AG08396 (cell line): Measurements from ENCODE around the gene PGBD1.
A peak's percentile ranks its signal among the peaks of the same experiment; 100 is the strongest.
"Not testable (repeated sequence)": the region's sequence is repeated elsewhere in the genome, so short reads cannot be mapped to it uniquely, and the experiment has no call there.

ENCODE experiments used
- DNase-seq: peaks from one replicate; pipeline ENCODE4 v3.0.0; 2012; ENCODE audit warnings: low spot score, mixed read lengths

The PGBD1 gene

DNA sequence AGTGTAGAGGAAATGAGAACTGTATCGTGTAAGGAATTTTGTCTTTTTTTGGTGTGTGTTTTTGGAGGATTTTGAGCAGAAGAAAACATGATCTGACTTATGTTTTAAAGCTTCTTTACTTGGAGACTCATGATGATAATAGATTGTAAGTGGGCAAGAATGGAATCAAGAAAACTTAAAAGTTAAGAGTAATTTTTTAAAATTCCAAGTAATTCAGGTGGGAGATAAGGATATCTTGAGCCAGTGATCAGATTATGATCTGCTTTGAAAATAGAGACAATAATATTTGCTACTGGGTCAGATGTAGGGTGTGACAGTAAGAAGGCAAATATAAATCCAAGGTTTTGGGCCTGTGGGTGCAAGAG is 13.7 kb upstream of the PGBD1 start:
- no peak for DNase-seq

DNA sequence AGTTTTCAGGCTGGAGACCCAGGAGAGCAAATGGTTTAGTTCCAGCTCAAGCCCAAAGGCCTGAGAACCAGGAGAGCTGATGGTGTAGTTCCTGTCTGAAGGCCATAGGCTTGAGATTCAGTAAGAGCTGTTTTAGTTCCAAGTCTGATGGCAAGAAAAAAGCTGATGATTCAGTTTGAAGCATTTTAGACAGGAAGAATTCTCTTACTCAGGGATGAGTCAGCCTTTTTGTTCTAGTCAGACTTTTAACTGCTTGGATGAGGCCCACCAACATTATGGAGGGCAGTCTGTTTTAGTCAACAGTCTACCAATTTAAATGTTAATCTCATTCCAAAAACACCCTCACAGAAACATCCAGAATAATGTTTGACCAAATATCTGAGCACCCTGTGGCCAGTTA is 11.9 kb upstream of the PGBD1 start:
- peak; percentile 66 for DNase-seq

DNA sequence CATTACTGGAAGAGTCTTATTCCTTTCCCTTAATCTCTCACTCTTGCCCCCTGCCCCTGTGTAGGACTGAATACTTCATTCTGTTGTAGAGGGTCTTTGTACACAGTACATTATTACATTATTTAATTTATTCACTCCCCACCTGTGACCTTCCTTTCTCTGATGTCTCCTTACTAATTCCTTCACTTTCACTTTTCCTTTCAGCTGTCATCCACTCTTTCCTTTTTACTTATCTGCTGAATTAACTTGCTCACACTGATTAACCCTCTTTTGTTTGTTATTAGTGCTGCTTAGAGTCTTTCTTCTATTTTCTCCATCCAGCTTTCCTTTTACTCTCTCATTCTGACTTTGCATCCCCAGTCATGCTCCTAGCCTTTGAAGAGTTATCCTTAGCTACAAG is 6.5 kb upstream of the PGBD1 start:
- no peak for DNase-seq

DNA sequence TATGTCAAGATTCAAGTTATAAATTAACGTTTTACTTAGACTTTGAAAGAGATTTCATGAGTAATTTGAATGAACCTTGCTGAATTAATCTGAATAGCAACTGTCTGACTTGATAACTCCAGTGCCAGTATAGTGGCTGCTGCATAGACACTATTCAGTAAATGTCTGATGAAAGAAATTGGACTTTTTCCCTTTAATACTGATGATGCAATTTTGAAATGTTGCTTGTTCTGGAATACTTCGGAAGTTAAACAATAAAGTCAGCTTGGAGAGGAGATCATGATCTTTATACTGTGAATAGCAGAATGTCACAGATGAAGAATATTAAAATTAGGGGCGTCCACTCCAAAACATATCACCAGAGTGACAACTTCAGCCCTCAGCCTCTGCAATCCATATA is 3.6 kb upstream of the PGBD1 start:
- DNase-seq: no peak

DNA sequence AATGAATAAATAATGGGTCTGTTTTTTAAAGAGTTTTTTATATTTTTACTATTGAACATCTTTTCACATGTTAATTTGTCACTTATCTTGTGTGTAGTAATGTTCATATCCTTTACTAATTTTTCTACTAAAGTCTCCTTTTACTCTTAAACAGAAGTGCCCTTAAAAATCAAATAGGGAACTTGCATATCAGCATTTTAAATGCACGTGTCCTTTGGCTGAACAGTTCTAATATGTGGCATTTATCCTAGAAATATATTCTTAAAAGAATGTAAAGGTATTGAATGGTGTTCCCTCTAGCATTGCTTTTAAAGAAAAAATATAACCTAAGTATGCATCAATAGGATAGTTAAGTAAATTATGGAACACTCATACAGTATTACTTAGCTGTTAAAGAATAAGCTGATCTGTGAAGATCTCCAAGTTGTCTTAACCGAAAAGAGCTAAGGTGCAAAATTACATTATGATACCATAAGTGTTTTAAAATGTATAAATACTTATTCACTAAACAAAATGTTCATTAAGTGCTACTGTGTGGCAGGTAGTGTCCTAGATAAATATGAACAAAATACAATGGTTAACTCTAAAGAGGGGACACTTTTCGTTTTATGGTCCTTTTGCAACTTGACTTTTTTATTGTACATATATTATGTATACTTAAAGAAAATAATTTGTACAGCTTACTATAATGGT is 631 bp upstream of the PGBD1 start:
- no peak for DNase-seq

DNA sequence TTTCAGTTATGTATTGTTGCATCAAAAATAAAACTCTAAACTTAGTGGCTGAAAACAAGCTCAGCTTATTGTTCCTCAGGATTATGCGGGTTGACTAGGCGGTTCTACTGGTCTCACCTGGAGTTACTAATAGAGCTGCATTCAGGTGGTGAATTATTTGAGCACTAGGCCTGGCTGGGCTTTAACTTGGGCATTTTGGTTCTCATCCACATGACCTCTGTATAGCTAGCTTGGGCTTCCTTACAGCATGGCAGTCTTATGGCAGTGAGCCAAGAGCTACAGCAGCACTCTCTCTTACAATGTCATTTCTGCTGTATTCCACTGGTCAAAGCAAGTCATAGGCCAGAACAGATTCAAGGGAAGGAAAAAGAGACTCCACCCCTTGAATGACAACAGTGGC is 1.6 kb downstream of the PGBD1 start:
- no peak for DNase-seq

DNA sequence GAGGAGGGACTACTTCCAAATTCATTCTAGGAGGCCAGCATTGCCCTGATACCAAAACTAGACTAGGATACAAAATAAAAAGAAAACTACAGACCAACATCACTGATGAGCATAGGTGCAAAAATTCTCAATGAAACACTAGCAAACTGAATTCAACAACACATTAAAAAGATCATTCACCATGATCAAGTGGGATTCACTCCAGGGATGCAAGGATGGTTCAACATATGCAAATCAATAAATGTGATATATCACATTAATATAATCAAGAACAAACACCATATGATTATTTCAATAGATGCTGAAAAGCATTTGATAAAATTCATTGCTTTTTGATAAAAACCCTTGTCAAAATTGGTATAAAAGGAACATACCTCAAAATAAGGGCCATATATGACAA is 10.2 kb downstream of the PGBD1 start:
- DNase-seq: no peak

DNA sequence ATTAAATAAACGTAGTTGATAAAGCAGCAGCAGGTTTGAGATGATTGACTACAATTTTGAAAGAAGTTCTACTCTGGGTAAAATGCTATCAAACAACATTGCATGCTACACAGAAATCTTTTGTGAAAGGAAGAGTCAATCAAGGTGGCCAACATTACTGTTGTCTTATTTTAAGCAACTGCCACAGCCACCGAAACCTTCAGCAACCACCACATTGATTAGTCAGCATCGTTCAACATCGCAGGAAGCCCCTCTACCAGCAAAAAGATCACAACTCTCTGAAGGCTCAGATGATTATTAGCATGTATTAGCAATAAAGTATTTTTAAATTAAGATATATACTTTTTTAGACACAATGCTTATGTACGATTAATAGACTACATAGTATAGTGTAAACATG is 14.0 kb downstream of the PGBD1 start:
- no peak for DNase-seq

DNA sequence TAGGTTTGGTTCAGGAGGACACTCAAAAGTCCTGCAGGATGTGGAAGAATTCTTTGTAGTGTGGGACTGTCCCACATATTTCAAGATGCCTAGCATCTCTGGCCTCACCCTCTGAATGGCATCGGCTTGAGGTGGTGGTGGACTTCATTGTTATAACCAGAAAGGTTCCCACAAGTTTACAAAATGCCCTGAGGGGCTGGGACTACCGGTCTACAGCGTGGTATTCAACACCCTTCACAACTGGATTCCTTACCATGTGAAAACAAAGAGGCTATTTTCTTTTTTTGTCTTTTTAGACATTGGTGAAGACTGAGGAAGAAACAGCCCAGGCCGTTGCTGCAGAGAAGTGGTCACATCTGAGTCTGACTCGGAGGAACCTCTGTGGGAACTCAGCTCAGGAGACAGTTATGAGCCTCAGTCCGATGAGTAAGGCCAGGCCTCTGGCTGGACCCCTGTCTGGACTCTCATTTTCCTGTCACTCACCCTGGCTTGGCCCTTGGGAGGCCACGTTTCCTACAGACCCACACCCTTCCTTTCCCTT is 15.2 kb downstream of the PGBD1 start:
- DNase-seq: no peak

DNA sequence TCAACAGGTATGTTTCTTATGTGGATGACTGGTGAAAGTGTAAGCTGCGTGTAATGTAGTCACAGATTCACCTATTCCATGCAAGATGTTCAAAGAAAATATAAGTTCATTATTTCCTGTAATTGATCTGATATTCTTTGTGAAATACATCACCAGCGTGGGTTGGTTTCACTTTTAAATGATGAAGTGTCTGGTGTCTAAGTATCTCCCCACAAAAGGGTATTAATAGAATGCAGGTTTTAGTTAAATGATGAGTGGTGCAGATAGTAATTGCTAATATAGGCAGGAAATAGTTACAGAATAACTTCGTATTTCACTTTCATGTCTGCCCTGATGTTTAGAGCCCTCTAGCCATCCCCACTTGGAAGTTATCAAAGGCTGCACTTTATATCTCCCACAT is 22.2 kb downstream of the PGBD1 start:
- DNase-seq: no peak

DNA sequence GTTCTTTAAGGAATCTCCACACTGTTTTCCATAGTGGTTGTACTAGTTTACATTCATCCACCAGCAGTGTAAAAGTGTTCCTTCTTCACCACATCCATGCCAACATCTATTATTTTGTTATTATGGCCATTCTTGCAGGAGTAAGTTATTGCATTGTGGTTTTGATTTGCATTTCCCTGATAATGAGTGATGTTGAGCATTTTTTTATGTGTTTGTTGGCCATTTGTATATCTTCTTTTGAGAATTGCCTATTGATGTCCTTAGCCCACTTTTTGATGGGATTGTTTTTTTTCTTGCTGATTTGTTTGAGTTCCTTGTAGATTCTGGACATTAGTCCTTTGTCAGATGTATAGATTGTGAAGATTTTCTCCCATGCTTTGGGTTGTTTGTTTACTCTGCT is 25.0 kb downstream of the PGBD1 start:
- DNase-seq: not testable (repeated sequence)

DNA sequence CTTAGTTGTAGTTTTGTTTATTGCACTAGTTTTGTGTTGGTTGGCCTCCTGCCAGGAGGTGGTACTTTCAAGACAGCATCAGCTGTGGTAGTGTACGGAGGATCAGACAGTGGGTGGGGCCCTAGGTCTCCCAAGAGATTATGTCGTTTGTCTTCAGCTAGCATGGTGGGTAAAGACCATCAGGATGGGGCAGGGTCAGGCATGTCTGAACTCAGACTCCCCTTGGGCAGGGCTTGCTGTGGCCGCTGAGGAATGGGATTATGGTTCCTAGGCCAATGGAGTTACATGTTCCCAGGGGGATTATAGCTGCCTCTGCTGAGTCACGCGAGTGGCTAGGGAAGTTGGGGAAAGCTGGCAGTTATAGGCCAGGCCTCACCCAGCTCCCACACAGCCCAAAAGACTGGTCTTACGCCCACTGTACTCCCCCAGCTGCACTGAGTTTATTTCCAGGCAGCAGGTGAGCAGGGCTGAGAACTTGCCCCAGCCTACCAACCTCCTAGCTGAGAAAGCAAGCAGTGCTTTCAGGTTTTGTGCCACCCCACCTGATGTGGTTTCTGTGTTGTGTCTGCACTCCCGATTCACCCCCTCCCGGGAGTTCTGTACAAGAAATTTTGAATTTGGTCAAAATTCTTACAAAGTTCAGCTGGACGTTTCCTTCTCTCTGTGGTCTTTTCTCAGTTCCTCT is 29.9 kb downstream of the PGBD1 start:
- DNase-seq: no peak

DNA sequence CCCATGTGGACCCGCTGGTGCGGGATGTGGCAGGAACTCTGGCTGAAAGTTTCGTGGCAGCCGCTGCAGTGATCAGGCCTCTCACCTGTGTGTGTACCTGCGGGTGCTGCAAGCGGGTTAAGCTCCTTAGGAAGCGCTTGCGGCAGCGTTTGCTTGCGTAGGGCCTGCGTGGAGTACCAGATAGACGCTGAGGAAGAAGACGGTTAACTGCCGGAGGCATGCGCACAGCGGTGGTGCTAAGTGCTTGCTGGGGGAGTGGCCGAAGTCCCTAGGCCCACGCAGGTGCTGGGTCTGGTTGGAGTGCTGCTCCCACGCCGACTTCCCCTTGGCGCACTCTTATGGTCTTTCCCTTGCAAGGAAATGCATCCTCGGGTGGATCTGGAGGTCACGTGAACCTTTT is 31.6 kb downstream of the PGBD1 start:
- DNase-seq: no peak

DNA sequence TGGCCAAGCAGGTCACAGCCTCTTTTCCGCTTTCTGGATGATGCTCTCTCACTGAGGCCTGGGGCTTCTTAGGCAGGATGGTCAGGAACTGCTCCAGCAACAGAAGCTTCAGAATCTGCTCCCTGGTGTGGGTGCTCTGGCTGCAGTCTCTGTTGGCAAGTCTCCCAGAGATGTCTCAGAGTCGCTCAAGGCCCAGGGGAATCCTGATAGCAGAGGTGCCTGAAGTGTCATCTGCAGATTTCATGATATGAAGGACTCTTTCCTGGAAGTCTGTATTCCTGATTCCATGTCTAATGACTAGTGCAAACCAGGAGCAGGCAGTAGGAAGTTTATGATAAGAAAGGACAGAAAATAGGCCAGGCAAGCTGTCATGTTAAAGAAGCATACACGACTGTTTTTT is 34.3 kb downstream of the PGBD1 start:
- DNase-seq: no peak

DNA sequence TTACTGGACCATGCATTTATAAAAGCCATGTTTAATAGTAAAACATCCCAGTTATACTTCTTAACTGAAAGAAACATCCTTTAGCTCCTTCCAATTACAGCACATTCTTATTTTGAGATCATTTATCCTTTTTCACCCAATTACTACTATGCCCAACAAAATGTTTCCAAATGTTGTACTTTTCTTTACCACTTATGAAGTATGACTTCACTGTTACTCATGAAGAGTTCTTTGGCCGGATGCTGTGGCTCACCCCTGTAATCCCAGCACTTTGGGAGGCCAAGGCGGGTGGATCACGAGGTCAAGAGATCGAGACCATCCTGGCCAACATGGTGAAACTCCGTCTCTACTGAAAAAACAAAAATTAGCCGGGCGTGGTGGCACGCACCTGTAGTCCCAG is 36.5 kb downstream of the PGBD1 start:
- DNase-seq: not testable (repeated sequence)

DNA sequence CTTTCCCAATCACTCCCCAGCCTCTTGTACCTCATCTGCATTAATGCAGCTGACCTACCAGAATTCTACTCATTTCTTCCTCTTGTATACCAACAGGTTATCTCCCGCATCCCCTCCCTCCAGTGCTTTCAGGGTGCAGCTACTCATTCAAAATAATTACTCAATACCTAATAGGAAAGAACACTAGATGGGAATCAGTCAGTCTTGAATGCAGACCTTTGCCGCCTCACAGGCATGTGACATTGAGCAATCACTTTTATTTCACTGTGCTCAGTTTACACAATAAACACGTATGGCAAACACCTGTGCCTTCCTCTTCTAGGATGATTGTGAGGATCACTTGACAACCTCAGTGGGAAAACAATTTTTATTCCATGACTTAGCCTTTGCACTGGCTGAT is 41.3 kb downstream of the PGBD1 start:
- no peak for DNase-seq

DNA sequence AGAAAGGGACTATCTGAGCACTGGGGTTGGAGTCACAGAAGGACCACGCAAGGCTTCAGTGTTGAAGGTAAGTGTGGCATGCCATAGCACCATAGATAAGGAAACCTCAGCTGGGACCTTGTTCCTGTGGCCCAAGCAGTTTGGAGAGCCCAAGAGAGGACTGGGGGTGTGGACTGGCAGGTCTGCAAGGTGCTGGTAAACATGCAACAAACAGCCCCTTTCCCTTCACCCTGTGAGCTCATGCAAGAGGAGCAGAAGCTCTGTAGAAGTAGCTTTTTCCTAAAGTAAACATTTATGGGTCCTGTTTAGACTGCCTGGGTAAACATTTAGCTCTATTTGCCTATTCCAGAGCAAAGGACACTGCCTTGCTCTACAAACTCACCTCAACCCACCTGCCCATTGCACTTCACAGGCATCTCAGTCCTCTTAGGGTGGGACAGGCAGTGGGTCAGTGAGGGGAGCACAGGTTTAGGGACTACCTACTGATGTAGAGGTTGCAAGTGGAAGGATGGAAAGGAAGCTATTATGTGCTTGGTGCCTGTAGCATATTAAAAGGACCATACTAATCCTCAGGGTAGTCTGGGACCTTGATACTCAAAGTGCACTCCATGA is 42.5 kb downstream of the PGBD1 start:
- no peak for DNase-seq

DNA sequence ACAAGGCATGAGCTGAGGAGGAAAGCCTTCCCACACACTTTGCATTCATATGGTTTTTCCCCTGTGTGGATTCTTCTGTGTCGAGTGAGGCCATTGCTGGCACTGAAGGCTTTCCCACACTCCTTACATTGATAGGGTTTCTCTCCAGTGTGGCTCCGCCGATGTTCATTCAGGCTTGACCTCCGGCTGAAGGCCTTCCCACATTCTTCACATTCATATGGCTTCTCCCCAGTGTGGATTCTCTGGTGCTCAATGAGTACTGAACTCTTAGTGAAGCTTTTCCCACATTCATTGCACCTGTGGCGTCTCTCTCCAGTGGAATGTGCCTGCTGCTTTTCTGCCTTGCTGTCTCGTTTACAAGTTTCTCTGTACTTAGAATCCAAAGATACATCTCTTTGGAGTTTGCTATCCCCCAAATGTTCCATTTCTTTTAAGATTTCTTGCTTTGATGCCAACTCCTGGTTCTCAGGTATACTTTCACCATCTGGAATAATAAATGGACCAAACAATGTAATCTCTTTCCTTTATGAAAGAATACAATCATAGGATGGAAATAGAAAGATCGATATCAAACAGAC is 45.1 kb downstream of the PGBD1 start:
- DNase-seq: no peak

DNA sequence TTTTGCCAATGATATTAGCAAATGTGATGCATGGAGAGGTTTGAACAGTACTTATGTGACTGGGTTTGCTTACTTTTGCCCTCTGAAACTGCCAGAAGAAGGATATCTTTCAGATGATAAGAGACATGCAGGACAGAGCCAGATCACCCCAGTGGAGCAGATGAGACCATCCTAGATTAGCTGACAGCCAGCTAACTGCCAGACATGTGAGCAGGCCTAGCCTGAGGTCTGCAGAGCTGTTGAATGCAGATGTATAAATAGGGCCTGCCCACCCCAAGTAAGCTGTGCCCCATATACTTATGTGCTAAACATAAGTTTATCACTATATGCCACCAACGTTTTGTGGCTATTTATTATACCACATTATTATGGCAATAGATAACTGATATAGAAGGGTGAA is 48.7 kb downstream of the PGBD1 start:
- no peak for DNase-seq

DNA sequence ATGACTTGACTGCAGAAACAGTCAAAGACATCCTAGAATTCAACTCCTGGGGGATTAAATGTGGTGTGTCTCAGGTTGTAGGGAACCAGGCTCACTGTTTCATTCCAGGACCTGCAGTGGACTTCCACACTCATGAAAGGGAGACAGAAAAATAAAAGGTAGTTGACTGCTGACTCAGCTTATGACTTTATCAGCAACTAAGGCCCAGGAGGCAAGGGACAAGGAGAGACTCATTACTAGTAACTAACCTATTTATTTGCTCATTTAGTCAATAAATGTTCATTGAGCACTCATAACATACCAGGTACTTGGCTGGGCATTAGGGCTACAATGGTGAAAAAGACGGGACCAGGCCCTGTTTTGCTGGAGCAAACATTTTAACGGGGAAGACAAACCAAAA is 51.7 kb downstream of the PGBD1 start:
- no peak for DNase-seq

DNA sequence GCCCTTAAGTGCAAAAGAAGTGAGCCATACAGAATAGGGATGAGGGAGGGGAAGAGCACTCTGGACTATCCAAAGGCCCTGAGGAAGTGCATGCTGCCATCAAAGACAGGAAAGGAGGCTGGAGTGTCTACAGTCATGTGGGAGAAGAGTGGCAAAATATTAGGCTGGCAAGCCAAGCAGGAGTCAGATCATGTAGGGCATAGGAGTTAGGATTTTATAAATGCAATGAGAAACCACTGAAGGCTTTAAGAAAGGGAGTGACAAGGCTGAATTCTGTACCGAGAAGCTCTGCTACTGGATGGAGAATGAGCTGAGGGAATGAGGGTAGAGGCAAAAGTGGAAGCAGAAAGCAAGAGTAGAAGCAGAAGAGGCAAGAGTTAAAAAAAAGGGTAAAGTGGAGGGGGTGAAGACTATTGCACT is 52.2 kb downstream of the PGBD1 start:
- no peak for DNase-seq

DNA sequence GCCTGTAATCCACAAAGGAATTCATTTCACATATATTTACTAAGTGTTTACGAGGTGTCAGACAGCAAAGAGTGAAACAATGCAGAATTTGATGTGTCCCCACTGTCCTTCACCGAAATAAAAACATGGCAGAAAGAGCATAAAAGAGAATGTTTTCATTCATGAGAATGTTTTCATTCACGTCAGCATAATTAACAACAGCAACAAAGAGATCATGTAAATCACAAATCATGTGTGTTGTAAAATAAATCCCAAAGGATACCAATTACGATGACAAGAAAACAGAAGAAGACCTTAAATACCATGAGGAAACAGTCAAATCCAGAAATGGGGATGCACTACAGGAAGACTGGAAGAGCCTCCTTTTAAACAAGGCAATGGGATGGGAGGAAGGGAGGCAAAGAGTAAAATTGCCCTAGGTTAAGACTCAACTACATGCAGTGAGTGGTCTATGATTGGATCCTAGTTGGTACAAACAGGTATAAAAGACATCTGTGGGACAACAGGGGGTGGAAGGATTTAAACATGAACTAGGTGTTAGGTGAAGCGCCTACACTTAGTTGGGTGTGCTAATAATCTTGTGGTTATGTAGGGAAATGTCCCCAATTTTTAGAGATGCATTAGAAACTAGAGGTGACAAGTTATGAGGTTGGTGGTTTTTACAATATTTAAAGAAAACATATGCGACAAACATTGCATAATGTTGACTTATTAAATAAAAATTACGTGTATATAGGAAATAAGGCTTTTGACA is 53.1 kb downstream of the PGBD1 start:
- DNase-seq: no peak
